CD14-positive monocyte (primary cell): Measurements from ENCODE around the gene GNAS. TPM values are rescaled to one million over a fixed set of nuclear protein-coding genes. Genes with fewer than 3 reads are reported as not detected.

ENCODE experiments used
- DNase-seq, 3 donors: peaks; one replicate each; pipeline ENCODE4 v3.0.0-alpha.2; 2011 to 2022
- H2AFZ ChIP-seq: 2 replicates; pipeline ENCODE4 v1.6.0; 2012; ENCODE audit warnings: mild to moderate bottlenecking, low read depth, low read length, inconsistent platforms; ENCODE audit not compliant: insufficient read depth, poor library complexity, severe bottlenecking
- H3K27ac ChIP-seq, 2 donors: 1 replicate in 1 of 2; 2 replicates in 1 of 2; pipeline ENCODE4 v1.5.1; 2012 to 2013; ENCODE audit warnings: low read length in 2 of 2, control low read depth in 1 of 2, inconsistent platforms in 1 of 2, low read depth in 1 of 2, mild to moderate bottlenecking in 1 of 2
- H3K27me3 ChIP-seq, 2 donors: one replicate each; pipeline versions ENCODE4 v1.6.0 to v1.6.1; 2011 to 2013; ENCODE audit warnings: low read length in 2 of 2; ENCODE audit not compliant: control insufficient read depth in 2 of 2, insufficient read depth in 2 of 2
- H3K36me3 ChIP-seq, 2 donors: replicated peaks in 1 of 2; 1 replicate in 1 of 2; 2 replicates in 1 of 2; pipeline versions ENCODE4 v1.5.1 to v1.6.1; 2012 to 2013; ENCODE audit warnings: low read length in 2 of 2, control low read depth in 1 of 2, inconsistent platforms in 1 of 2, mild to moderate bottlenecking in 1 of 2; ENCODE audit not compliant: insufficient read depth in 2 of 2, control insufficient read depth in 1 of 2
- H3K4me1 ChIP-seq, 2 donors: 1 replicate in 1 of 2; 2 replicates in 1 of 2; pipeline versions ENCODE4 v1.5.1 to v1.6.1; 2012 to 2013; ENCODE audit warnings: low read length in 2 of 2, control low read depth in 1 of 2, inconsistent platforms in 1 of 2, mild to moderate bottlenecking in 1 of 2, moderate library complexity in 1 of 2; ENCODE audit not compliant: insufficient read depth in 2 of 2, control insufficient read depth in 1 of 2
- H3K4me2 ChIP-seq: replicated peaks from 2 replicates; pipeline ENCODE3; 2012; ENCODE audit warnings: low read length, moderate library complexity, mild to moderate bottlenecking; ENCODE audit not compliant: poor library complexity, severe bottlenecking; ENCODE audit errors: extremely low read depth
- H3K4me3 ChIP-seq, 3 experiments: fragments of 200-600 bp in 1 of 3; sonication (generic) in 1 of 3; replicated peaks in 1 of 3; 1 replicate in 2 of 3; 2 replicates in 1 of 3; pipeline ENCODE4 v1.5.1; 2011 to 2013; ENCODE audit warnings: low read length in 3 of 3, mild to moderate bottlenecking in 3 of 3, control low read depth in 2 of 3, low read depth in 2 of 3, inconsistent platforms in 1 of 3, moderate library complexity in 1 of 3
- H3K79me2 ChIP-seq: 2 replicates; pipeline ENCODE4 v1.6.0; 2012; ENCODE audit warnings: mild to moderate bottlenecking, control low read depth, inconsistent platforms, low read length, moderate library complexity; ENCODE audit not compliant: insufficient read depth
- H3K9ac ChIP-seq: 2 replicates; pipeline ENCODE4 v1.6.0; 2017; ENCODE audit warnings: low read length, mild to moderate bottlenecking; ENCODE audit not compliant: insufficient read depth, poor library complexity, severe bottlenecking
- H3K9me3 ChIP-seq, 2 donors: replicated peaks in 1 of 2; 1 replicate in 1 of 2; 2 replicates in 1 of 2; pipeline versions ENCODE4 v1.5.1 to v1.6.1; 2012 to 2013; ENCODE audit warnings: low read length in 2 of 2, control low read depth in 1 of 2; ENCODE audit not compliant: control insufficient read depth in 1 of 2, insufficient read depth in 1 of 2
- H4K20me1 ChIP-seq: 2 replicates; pipeline ENCODE4 v1.6.0; 2012; ENCODE audit warnings: mild to moderate bottlenecking, low read length, control low read depth, moderate library complexity; ENCODE audit not compliant: insufficient read depth
- H3K27ac Mint-ChIP-seq, 7 donors: one replicate each; pipeline ENCODE4 v1.8.0; 2020; ENCODE audit warnings: mild to moderate bottlenecking in 7 of 7, mixed read lengths in 7 of 7, moderate library complexity in 6 of 7, inconsistent platforms in 2 of 7
- H3K27me3 Mint-ChIP-seq, 3 donors: one replicate each; pipeline ENCODE4 v1.8.0; 2021 to 2022; ENCODE audit warnings: low read depth in 3 of 3, mild to moderate bottlenecking in 3 of 3, mixed read lengths in 3 of 3, moderate library complexity in 3 of 3, inconsistent platforms in 1 of 3
- H3K36me3 Mint-ChIP-seq, 2 donors: one replicate each; pipeline ENCODE4 v1.8.0; 2020; ENCODE audit warnings: mixed read lengths in 2 of 2, inconsistent platforms in 1 of 2, mild to moderate bottlenecking in 1 of 2
- H3K4me1 Mint-ChIP-seq: one replicate; pipeline ENCODE4 v1.8.0; 2020; ENCODE audit warnings: mild to moderate bottlenecking, mixed read lengths
- H3K4me3 Mint-ChIP-seq, 2 donors: one replicate each; pipeline ENCODE4 v1.8.0; 2020; ENCODE audit warnings: mild to moderate bottlenecking in 2 of 2, mixed read lengths in 2 of 2, moderate library complexity in 1 of 2
- H3K9me3 Mint-ChIP-seq, 7 donors: one replicate each; pipeline ENCODE4 v1.8.0; 2020 to 2022; ENCODE audit warnings: mixed read lengths in 7 of 7, mild to moderate bottlenecking in 6 of 7, moderate library complexity in 6 of 7, inconsistent platforms in 2 of 7
- WGBS: methylation state at CpG from one replicate; pipeline ENCODE4 v1.1.5; 2013; ENCODE audit warnings: missing lambda C conversion rate; ENCODE audit not compliant: insufficient coverage; 5-methylcytosine and 5-hydroxymethylcytosine counted together
- intact Hi-C, 2 donors: fragments of 100-400 bp; cut with micrococcal nuclease; formaldehyde crosslinking; loops; one replicate each; pipeline versions ENCODE4 v1.15.0 to v1.15.1; 2023
- polyA plus RNA-seq, 3 donors: library from polyadenylated mRNA; depleted of rRNA in 1 of 3; unstranded in 2 of 3; stranded (reverse) in 1 of 3; fragments of 300-500 nt in 2 of 3; fragments of >200 nt in 1 of 3; fragmentation: Illumina TruSeq in 2 of 3; gene quantifications; 1 replicate in 2 of 3; 2 replicates in 1 of 3; pipeline ENCODE4 v1.2.3, GENCODE V29; 2012 to 2021
- small RNA-seq: library from RNA; depleted of rRNA; stranded (forward); fragments of <200 nt; gene quantifications from one replicate; pipeline ENCODE3, GENCODE V24; 2012; ENCODE audit warnings: low read depth; ENCODE audit not compliant: insufficient read length
- TF ChIP-seq, protein P1 (sequence below): fragments of 200-600 bp; IDR thresholded peaks from one replicate; pipeline ENCODE4 v1.8.0; 2022; ENCODE audit warnings: antibody characterized with exemption, mild to moderate bottlenecking

GNAS gene
- polyA plus RNA-seq, 3 donors: 109 to 1,105 (median 124) TPM

DNA sequence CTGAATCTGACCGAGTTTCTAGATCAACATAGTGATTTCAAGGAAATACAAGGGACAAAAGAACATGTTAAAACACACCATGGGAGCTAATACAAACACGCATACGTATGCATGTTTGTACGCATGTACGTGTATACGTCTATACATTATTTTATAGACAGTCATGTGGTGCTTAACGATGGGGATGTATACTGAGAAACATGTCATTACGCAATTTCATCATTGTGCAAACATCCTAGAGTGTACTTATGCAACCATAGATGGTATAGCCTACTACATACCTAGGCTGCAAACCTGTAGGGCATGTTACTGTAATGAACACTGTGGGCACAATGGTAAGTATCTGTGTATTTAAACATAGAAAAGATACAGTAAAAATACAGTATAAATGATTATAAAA is 103.6 kb downstream of the GNAS start:
- 60% methylated on average over 1 of the region's 8 CpGs for WGBS
- Histone ChIP-seq H3K9me3 (no peaks in the 10 kb centered on the region), H3K27me3 (no peaks in the 10 kb centered on the region), H3K4me1 (peaks cover 13 to 18% of the 10 kb centered on the region in 2 donors), H3K9ac (no peak overlapping the region), H3K79me2 (no peaks in the 10 kb centered on the region), H2AFZ (peak overlapping the region; percentile 33), H3K4me2 (peak overlapping the region; percentile 67), H3K36me3 (no peaks in the 10 kb centered on the region), H3K27ac (peak overlapping the region; percentile 1 to 61), H4K20me1 (no peaks in the 10 kb centered on the region), H3K4me3 (peak overlapping the region in 2 of 3 experiments; percentile 27 to 59)
- Mint-ChIP-seq H3K9me3 (peaks cover 0 to 5% (median 0%) of the 10 kb centered on the region in 7 donors), H3K27ac (peak overlapping the region in 6 of 7 donors; percentile 63 to 90 (median 82)), H3K27me3 (peaks cover 0 to 3% (median 2%) of the 10 kb centered on the region in 3 donors), H3K36me3 (no peaks in the 10 kb centered on the region), H3K4me1 (peaks cover 12% of the 10 kb centered on the region), H3K4me3 (peak overlapping the region; percentile 39 to 43)
- peak; percentile 61 to 90 (median 78) for DNase-seq
- intact Hi-C loops: no loop called here
- TF ChIP-seq, protein P1, sequence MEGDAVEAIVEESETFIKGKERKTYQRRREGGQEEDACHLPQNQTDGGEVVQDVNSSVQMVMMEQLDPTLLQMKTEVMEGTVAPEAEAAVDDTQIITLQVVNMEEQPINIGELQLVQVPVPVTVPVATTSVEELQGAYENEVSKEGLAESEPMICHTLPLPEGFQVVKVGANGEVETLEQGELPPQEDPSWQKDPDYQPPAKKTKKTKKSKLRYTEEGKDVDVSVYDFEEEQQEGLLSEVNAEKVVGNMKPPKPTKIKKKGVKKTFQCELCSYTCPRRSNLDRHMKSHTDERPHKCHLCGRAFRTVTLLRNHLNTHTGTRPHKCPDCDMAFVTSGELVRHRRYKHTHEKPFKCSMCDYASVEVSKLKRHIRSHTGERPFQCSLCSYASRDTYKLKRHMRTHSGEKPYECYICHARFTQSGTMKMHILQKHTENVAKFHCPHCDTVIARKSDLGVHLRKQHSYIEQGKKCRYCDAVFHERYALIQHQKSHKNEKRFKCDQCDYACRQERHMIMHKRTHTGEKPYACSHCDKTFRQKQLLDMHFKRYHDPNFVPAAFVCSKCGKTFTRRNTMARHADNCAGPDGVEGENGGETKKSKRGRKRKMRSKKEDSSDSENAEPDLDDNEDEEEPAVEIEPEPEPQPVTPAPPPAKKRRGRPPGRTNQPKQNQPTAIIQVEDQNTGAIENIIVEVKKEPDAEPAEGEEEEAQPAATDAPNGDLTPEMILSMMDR: no peak

DNA sequence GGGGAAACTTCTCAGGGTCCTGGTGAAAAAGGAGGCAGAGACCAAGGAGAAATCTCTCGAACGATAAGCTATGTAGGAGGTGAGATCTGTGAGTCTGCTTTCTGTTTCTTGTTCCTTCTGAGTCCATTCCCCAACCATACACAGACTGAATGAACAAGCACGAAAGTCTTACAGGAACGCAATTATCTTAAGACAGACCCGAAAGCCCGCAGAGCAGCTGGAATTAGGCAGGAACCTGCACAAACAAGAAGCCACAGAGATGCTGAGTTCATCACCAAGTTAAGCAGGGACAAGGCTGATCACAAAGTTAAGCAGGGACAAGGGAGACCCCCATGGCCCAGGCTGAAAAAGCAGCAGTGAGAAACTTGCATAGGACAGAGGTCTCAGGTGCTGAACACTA is 107.1 kb downstream of the GNAS start:
- Histone ChIP-seq H3K27ac (no peak overlapping the region), H3K4me1 (peaks cover 13 to 18% of the 10 kb centered on the region in 2 donors), H3K79me2 (no peaks in the 10 kb centered on the region), H3K27me3 (no peaks in the 10 kb centered on the region), H3K9ac (no peak overlapping the region), H4K20me1 (no peaks in the 10 kb centered on the region), H3K9me3 (no peaks in the 10 kb centered on the region), H3K4me3 (no peak overlapping the region), H3K4me2 (no peak overlapping the region), H3K36me3 (no peaks in the 10 kb centered on the region), H2AFZ (no peak overlapping the region)
- Mint-ChIP-seq H3K4me1 (peaks cover 15% of the 10 kb centered on the region), H3K36me3 (no peaks in the 10 kb centered on the region), H3K27ac (no peak overlapping the region), H3K9me3 (peaks cover 0 to 3% (median 2%) of the 10 kb centered on the region in 7 donors), H3K27me3 (peaks cover 1 to 11% (median 8%) of the 10 kb centered on the region in 3 donors), H3K4me3 (no peak overlapping the region)
- DNase-seq: no peak
- intact Hi-C loops: no loop called here
- TF ChIP-seq, protein P1: no peak
- 60% methylated on average over 1 of the region's 6 CpGs for WGBS

Small RNAs within 50 kb of the gene (small RNA-seq; reads per million reads assigned to genes)
- gene MIR298: not detected
- not detected for gene RF02127
- not detected for gene RF02128
- not detected for gene RF02130
- gene RF02131: not detected

Other genes starting within 250 kb of the GNAS start
- 100 to 1,000 TPM in 1 of 3 donors, 10 to 100 TPM in 2; 15.6 to 165 (median 27.4) TPM for gene STX16, start 201.4 kb upstream of the GNAS start, polyA plus RNA-seq
- 100 to 1,000 TPM in 1 of 3 donors, 10 to 100 TPM in 2; 37.6 to 109 (median 39.6) TPM for gene NPEPL1, start 159.9 kb upstream of the GNAS start, polyA plus RNA-seq
- not detected for gene GNAS-AS1, start 1.8 kb upstream of the GNAS start, polyA plus RNA-seq
- gene NELFCD, start 128.5 kb downstream of the GNAS start, polyA plus RNA-seq: 10 to 100 TPM; 49.0 to 74.8 (median 50.1) TPM
- 100 to 1,000 TPM in 1 of 3 donors, 10 to 100 TPM in 2; 62.6 to 755 (median 86.4) TPM for gene CTSZ, start 154.5 kb downstream of the GNAS start, polyA plus RNA-seq
- 1 to 10 TPM in 2 of 3 donors, under 1 TPM in 1; 0.09 to 3.1 (median 2.4) TPM for gene TUBB1, start 166.7 kb downstream of the GNAS start, polyA plus RNA-seq
- 100 to 1,000 TPM in 2 of 3 donors, 10 to 100 TPM in 1; 39.0 to 105 (median 102) TPM for gene ATP5F1E, start 179.6 kb downstream of the GNAS start, polyA plus RNA-seq
- gene PRELID3B, start 190.1 kb downstream of the GNAS start, polyA plus RNA-seq: 10 to 100 TPM; 16.9 to 21.0 (median 20.1) TPM